ENCODE measurements around the gene ZNF611.

ZNF611 gene

DNA sequence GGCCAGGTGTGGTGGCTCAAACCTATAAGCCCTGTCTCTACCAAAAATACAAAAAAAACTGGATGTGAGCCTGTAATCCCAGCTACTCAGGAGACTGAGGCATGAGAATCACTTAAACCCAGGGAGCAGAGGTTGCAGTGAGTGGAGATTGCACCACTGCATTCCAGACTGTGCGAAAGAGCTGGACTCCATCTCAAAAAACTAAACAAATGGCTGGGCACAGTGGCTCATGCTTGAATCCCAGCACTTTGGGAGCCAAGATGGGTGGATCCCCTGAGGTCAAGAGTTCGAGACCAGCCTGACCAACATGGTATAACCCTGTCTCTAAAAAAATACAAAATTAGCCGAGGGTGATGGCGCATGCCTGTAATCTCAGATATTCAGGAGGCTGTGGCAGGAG, 61.8 kb downstream of the ZNF611 start:
- DNase-seq, result no peak

DNA sequence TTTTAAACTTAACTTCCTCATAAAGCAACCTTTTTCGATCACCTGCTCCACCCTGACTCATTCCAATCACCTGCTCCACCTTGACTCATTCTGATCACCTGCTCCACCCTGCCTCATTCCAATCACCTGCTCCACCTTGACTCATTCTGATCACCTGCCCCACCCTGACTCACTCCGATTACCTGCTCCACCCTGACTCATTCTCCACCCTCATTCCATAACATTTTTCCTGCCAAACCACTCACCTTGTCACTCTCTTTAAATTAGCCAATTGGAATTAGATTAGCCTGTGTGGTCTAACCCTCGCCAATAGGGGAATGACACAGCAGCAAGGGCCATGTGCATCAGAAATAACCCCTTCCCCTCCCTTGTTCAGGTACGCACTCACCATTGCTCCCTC, 64.8 kb downstream of the ZNF611 start:
- DNase-seq, result no peak

DNA sequence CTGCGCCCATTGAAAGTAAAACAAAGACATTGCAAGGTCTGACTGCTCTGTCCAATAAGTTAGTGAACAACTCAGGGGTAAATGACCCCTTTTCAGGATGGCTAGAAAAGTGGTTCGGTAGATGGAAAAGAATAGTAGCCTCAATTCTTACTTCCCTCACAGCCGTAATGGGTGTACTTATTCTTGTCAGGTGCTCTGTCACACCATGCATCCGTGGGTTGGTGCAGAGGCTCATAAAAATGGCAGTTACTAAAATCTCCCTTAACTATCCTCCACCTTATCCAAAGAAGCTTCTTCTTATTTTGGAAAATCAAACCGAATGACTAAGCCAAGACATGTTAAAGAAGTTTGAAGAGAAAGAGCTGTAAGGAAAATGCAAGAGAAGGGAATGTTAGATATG, 65.3 kb downstream of the ZNF611 start:
- DNase-seq, result no peak

DNA sequence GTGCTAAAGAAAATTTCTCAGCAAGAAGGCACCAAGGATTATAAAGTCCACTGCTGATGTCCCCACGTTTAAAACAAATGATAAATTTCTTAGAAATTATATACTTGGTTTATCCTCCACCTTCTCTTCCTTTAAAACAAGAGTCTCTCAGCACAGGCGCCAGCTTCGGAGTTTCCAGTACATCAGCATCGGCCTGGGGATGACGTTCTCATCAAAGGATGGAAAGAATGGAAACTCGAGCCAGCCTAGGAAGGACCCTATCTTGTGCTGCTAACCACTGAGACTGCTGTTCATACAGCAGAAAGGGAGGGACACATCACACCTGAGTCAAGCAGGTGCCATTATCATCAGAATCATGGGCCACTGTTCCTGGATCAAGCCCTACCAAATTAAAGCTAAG, 66.9 kb downstream of the ZNF611 start:
- DNase-seq, result no peak

DNA sequence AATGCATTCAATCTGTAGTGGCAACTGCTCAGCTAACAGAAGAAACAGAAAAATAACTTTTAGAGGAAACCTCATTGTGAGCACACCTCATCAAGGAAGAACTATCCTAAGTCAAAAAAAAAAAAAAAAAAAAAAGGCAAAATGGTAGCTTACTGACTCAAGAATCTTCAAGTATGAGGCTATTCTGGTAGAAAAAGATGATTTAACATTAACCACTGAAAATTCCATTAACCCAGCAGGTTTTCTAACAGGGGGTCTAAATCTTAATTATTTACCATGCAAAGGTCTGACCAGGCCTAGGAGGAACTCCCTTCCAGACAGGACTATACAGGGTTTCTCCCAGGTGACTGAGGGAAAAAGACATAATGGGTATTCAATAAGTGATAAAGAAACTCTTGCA, 68.3 kb downstream of the ZNF611 start:
- no peak for DNase-seq

DNA sequence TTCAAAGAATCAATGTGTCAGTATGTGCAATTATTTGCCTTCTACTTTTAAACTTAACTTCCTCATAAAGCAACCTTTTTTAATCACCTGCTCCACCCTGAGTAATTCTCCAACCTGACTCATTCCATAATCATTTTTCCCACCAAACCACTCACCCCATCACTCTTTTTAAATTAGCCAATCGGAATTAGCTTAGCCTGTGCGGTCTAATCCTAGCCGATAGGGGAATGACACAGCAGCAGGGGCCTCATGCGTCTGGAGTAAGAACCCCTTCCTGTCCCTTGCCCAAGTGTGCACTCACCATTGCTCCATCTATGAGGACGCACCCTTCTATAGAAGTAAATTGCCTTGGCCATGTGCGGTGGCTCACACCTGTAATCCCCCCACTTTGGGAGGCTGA, 69.3 kb downstream of the ZNF611 start:
- no peak for DNase-seq

DNA sequence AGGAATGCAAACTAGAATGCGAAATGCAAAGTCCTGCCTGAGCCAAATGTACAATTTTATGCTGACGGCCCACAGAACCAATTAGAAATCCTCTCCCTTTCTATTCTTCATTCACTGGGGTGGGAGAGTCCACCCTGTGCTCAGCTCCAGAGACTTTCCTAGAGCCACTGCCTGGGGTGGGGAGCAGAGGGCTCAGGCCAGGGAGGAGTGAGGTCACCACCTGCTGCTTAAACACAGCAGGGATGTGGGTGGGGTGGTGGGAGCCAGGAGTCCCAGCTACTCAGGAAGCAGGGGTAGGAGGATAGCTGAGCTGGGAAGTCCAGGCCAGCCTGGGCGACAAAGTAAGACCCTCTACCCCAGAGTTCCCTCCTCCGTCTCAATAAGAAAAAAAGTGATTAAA, 69.8 kb downstream of the ZNF611 start:
- no peak for DNase-seq

DNA sequence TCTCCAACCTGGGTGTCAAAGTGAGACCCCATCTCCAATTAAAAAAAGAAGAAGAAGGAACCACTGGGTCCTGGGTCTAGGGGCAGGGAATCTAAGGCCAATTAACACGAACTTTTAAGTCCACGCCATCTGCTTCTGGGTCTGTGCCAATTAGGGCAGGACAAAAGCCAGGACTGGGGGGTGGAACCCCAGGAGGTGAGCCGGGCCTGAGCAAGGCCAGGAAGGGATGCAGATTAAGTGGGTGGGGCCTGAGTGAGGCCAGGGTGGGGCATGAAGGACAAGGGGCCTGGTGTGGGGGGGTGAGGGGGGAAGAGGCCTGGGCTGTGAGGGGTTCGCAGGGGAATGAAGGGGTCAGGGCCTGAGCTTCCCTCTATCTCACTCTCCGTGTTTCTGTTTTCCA, 70.4 kb downstream of the ZNF611 start:
- no peak for DNase-seq

DNA sequence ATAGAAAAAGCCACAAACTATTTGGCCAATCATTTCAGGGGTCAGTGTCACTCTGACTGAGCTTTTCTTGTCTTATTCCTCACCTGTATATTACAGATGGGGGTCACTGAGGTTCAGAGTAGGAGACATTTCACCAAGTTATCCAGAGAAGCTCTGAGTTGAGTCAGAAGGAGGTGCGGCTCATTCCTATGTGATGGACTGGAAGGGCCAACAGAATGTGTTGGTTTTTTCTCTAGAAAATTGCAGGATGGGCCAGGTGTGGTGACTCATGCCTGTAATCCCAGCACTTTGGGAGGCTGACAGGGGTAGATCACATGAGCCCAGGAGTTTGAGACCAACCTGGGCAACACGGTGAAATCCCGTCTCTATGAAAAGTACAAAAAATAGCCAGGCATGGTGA, 72.2 kb downstream of the ZNF611 start:
- no peak for DNase-seq

DNA sequence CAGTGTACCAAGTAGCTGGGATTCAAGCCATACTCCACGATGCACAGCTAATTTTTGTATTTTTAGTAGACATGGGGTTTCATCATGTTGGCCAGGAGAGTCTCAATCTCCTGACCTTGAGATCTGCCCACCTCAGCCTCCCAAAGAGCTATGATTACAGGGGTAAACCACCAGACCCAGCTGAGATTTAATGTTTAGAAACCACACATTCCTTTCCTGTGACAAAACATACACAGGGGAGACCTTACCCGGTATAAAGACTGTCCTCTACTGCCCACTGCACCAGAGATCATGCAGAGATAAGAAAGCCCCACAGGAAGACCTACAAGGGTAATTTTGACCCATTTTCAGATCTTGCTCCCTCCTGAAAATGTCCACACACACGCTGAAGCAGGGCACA, 73.9 kb downstream of the ZNF611 start:
- DNase-seq, result no peak

DNA sequence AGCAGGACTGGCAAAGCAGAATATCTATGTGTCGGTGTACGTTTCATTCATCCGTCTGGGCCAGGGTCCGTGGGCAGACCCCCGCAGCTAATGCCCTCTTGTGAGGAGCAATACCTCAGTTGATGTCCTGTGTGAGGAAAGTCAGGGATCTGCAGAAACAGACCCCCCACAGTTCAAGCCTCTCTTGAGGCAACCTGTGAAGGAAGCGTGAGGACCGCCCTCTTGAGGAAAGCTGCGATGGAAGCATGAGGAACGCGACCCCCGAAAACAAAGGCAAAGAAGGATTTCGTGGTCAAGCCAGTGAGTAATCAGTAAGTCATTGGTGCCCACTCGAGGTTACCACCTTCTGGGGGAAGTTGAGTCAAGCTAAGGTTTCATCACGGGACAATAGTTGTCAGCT, 75.8 kb downstream of the ZNF611 start:
- no peak for DNase-seq

DNA sequence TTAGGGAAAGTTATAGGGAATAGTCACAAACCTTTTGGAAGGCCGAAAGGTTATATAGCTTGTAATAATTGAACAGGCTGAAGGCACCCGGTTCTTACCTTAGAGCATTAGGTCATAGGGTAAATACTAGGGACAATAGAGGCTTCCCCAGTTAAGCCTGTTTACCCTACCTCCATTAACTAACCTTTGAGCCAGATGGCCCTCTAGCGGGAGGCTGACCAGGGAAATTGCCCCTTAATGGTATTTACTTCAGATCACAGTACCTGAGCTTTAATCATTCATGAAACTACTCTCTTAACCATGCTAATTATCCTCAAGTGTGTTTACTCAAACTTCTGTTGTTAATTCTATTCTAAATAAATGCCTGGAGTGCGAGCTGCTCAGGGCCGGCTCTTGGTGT, 76.2 kb downstream of the ZNF611 start:
- no peak for DNase-seq

DNA sequence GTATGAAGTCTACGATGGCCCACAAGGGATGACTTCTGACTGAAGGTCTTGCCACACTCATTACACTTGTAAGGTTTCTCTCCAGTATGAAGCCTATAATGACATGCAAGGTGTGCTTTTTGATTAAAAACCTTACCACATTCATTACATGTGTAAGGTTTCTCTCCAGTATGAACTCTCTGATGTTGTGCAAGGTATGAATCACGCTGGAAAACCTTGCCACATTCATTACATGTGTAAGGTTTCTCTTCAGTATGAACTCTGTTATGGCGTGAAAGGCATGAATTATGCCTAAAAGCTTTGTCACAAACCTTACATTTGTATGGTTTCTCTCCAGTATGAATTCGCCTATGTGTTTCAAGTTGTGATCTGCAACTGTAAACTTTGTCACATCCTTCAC, 81.7 kb downstream of the ZNF611 start:
- no peak for DNase-seq
